Neural progenitor cell (in vitro differentiated cells): ENCODE measurements around the gene TGOLN2.

Source experiments
- CTCF ChIP-seq: fragments of 200-600 bp; sonication (generic); IDR thresholded peaks from 2 replicates; pipeline ENCODE4 v1.5.1; 2017; ENCODE audit warnings: antibody characterized with exemption, mild to moderate bottlenecking
- EZH2 ChIP-seq: fragments of 200-600 bp; sonication (generic); IDR thresholded peaks from 2 replicates; pipeline ENCODE4 v1.6.1; 2017; ENCODE audit warnings: antibody characterized with exemption, mild to moderate bottlenecking, moderate library complexity

DNA sequence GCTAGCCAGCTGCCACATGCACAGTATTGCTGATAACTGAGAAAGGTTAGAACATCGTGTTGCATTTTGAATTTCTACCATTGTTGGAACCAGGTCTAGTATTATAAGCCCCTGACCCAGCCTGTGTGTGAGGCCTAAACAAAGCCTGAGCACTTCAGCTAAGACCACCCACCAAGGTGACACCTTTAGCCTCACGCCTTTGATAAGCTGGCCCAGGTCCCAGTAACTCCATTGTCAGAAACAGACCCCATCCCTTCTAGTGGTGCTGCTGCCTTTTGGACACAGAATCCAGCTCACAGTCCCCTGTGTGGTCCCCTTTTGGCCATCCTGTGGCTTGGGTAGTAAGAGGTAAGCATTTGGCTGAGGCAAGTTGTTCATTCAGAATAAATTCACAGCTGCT, 28.4 kb upstream of the TGOLN2 start:
- TF ChIP-seq CTCF (no peak), EZH2 (no peak)
